ENCODE results near the gene MSANTD7.

GRCh38 chr10:14839305-14839695 is 1.2 kb downstream of the MSANTD7 start:
- TF ChIP-seq POLR2AphosphoS5 (IDR thresholded peaks at IDR 0.05; ENCODE audit: low read depth, low read length): no peak
- no peak for TF ChIP-seq POLR2A (IDR thresholded peaks at IDR 0.05; ENCODE audit: low read depth, low read length)
- TF ChIP-seq TAF1 (IDR thresholded peaks at IDR 0.05; ENCODE audit: borderline replicate concordance, low read depth, low read length): no peak

All from GM12892 (cell line).